UCSD-AML1 (cell line): ENCODE results near the gene ERC1.

ENCODE experiments used
- DNase-seq: peaks from one replicate; lab custom pipeline; 2025; ENCODE audit not compliant: unreplicated experiment; lab: John Stamatoyannopoulos, UW

Gene ERC1

GRCh38 chr12:1428671-1429070 is 437.6 kb downstream of the ERC1 start:
- DNase-seq, result no peak

- no peak for DNase-seq
These were observed 439.0 kb downstream of the ERC1 start for GRCh38 chr12:1429980-1430379.

- DNase-seq, result no peak
These were observed 443.4 kb downstream of the ERC1 start for GRCh38 chr12:1434296-1434955.

GRCh38 chr12:1435044-1435443 is 444.0 kb downstream of the ERC1 start:
- no peak for DNase-seq

- DNase-seq, result no peak
These were observed 444.4 kb downstream of the ERC1 start for GRCh38 chr12:1435456-1435855.

- DNase-seq, result no peak
These were observed 445.0 kb downstream of the ERC1 start for GRCh38 chr12:1436015-1436414.

GRCh38 chr12:1436981-1437380 is 446.0 kb downstream of the ERC1 start:
- DNase-seq, result no peak

- DNase-seq, result no peak
These were observed 448.2 kb downstream of the ERC1 start for GRCh38 chr12:1439201-1439600.

- no peak for DNase-seq
These were observed 448.7 kb downstream of the ERC1 start for GRCh38 chr12:1439687-1440086.

GRCh38 chr12:1443421-1444141 is 452.6 kb downstream of the ERC1 start:
- DNase-seq, result no peak

- DNase-seq, result no peak
These were observed 453.1 kb downstream of the ERC1 start for GRCh38 chr12:1444142-1444516.

- no peak for DNase-seq
These were observed 454.8 kb downstream of the ERC1 start for GRCh38 chr12:1445807-1446206.

- DNase-seq, result no peak
These were observed 457.3 kb downstream of the ERC1 start for GRCh38 chr12:1448336-1448735.

- no peak for DNase-seq
These were observed 462.8 kb downstream of the ERC1 start for GRCh38 chr12:1453810-1454209.

- no peak for DNase-seq
These were observed 465.9 kb downstream of the ERC1 start for GRCh38 chr12:1456885-1457284.

GRCh38 chr12:1457901-1458300 is 466.9 kb downstream of the ERC1 start:
- no peak for DNase-seq

- DNase-seq, result no peak
These were observed 468.3 kb downstream of the ERC1 start for GRCh38 chr12:1459339-1459738.

- no peak for DNase-seq
These were observed 472.3 kb downstream of the ERC1 start for GRCh38 chr12:1463073-1463905.

GRCh38 chr12:1464925-1465324 is 473.9 kb downstream of the ERC1 start:
- no peak for DNase-seq

GRCh38 chr12:1465990-1466389 is 475.0 kb downstream of the ERC1 start:
- no peak for DNase-seq

GRCh38 chr12:1466481-1467154 is 475.6 kb downstream of the ERC1 start:
- no peak for DNase-seq
